Measurements from ENCODE around the gene CLDND1. TPM values are rescaled to one million over a fixed set of nuclear protein-coding genes. Genes with fewer than 3 reads are reported as not detected.

CLDND1 gene
- total RNA-seq, 2 experiments from 2014 or later: 168 to 185 TPM

- intact Hi-C loops (cut with DNase I, micrococcal nuclease): no loop called here
- POLR2A ChIA-PET: interaction anchor here (1.0 to 2.3 kb wide), 4 partner anchors 10 to 23 kb away, joined by 4 to 13 read pairs (median 6); partner anchors contain the start of gene CLDND1
- no peaks in the 10 kb centered on the region for H3K36me3 ChIP-seq (ENCODE audit: insufficient read depth, low read length)
- no peaks in the 10 kb centered on the region for H3K4me1 ChIP-seq (ENCODE audit: insufficient read depth, low read length)
- peaks cover 4% of the 10 kb centered on the region for H3K4me1 Mint-ChIP-seq (ENCODE audit: low read depth)
- peak in 2 of 14 experiments; percentile 51 to 60 for DNase-seq
- no peak for TF ChIP-seq CTCF (IDR thresholded peaks at IDR 0.05)
- no peaks in the 10 kb centered on the region for H3K36me3 Mint-ChIP-seq (ENCODE audit: low read depth)
- peak; percentile 56 for ATAC-seq (ENCODE audit: poor library complexity)
- H3K27ac Mint-ChIP-seq: peak overlapping the region; percentile 5
- H3K27me3 ChIP-seq (ENCODE audit: control insufficient read depth in 1 of 2, insufficient read depth in 2 of 2, low read length in 2 of 2): no peaks in the 10 kb centered on the region
- no peak overlapping the region for H3K27ac ChIP-seq (ENCODE audit: low read depth in 1 of 2, low read length in 2 of 2)
- CTCF ChIA-PET: no interaction called here
- H3K9me3 ChIP-seq (ENCODE audit: control insufficient read depth in 1 of 2, insufficient read depth in 1 of 2, low read length in 2 of 2): no peaks in the 10 kb centered on the region
- H3K4me3 Mint-ChIP-seq: no peak overlapping the region
- peak overlapping the region; percentile 5 for H3K4me3 ChIP-seq (ENCODE audit: low read length)
- no peaks in the 10 kb centered on the region for H3K27me3 Mint-ChIP-seq
- no peaks in the 10 kb centered on the region for H3K9me3 Mint-ChIP-seq
These were observed 23.2 kb upstream of the CLDND1 start for GRCh38 chr3:98545940-98546339.

- DNase-seq (no peak), ATAC-seq (ENCODE audit: poor library complexity) (no peak)
- H3K36me3 ChIP-seq (ENCODE audit: insufficient read depth, low read length): no peaks in the 10 kb centered on the region
- Mint-ChIP-seq H3K9me3 (no peaks in the 10 kb centered on the region), H3K4me3 (no peak overlapping the region), H3K4me1 (ENCODE audit: low read depth) (peaks cover 11% of the 10 kb centered on the region), H3K27me3 (no peaks in the 10 kb centered on the region), H3K36me3 (ENCODE audit: low read depth) (no peaks in the 10 kb centered on the region), H3K27ac (no peak overlapping the region)
- no peak for TF ChIP-seq CTCF (IDR thresholded peaks at IDR 0.05)
- ChIA-PET CTCF (interaction anchor here (0.7 to 2.1 kb wide), 2 partner anchors 10 to 22 kb away, joined by 3 to 6 read pairs; partner anchors contain the start of gene GPR15), POLR2A (interaction anchor here (0.9 kb wide), 1 partner anchor 13 kb away, joined by 3 read pairs; no protein-coding TSS in a partner anchor)
- no peaks in the 10 kb centered on the region for H3K4me1 ChIP-seq (ENCODE audit: insufficient read depth, low read length)
- intact Hi-C loops (cut with DNase I, micrococcal nuclease): no loop called here
- H3K27ac ChIP-seq (ENCODE audit: low read depth in 1 of 2, low read length in 2 of 2): no peak overlapping the region
- no peaks in the 10 kb centered on the region for H3K27me3 ChIP-seq (ENCODE audit: control insufficient read depth in 1 of 2, insufficient read depth in 2 of 2, low read length in 2 of 2)
- H3K9me3 ChIP-seq (ENCODE audit: control insufficient read depth in 1 of 2, insufficient read depth in 1 of 2, low read length in 2 of 2): no peaks in the 10 kb centered on the region
- H3K4me3 ChIP-seq (ENCODE audit: low read length): no peak overlapping the region
These were observed 19.9 kb upstream of the CLDND1 start for GRCh38 chr3:98542623-98543022.

GRCh38 chr3:98541695-98542094 lies 19.0 kb upstream of the CLDND1 start:
- Mint-ChIP-seq H3K27me3 (no peaks in the 10 kb centered on the region), H3K4me3 (no peak overlapping the region), H3K9me3 (no peaks in the 10 kb centered on the region), H3K4me1 (ENCODE audit: low read depth) (peaks cover 11% of the 10 kb centered on the region), H3K36me3 (ENCODE audit: low read depth) (no peaks in the 10 kb centered on the region), H3K27ac (no peak overlapping the region)
- Histone ChIP-seq H3K27me3 (ENCODE audit: control insufficient read depth in 1 of 2, insufficient read depth in 2 of 2, low read length in 2 of 2) (no peaks in the 10 kb centered on the region), H3K9me3 (ENCODE audit: control insufficient read depth in 1 of 2, insufficient read depth in 1 of 2, low read length in 2 of 2) (no peaks in the 10 kb centered on the region), H3K4me1 (ENCODE audit: insufficient read depth, low read length) (no peaks in the 10 kb centered on the region), H3K27ac (ENCODE audit: low read depth in 1 of 2, low read length in 2 of 2) (no peak overlapping the region), H3K4me3 (ENCODE audit: low read length) (no peak overlapping the region), H3K36me3 (ENCODE audit: insufficient read depth, low read length) (no peaks in the 10 kb centered on the region)
- TF ChIP-seq CTCF (IDR thresholded peaks at IDR 0.05): no peak
- ATAC-seq (ENCODE audit: poor library complexity) (no peak), DNase-seq (no peak)
- ChIA-PET CTCF (interaction anchor here (0.7 to 2.1 kb wide), 3 partner anchors 9 to 23 kb away, joined by 3 to 6 read pairs (median 3); partner anchors contain the start of gene GPR15), POLR2A (interaction anchor here (1.1 to 2.5 kb wide), 2 partner anchors 18 to 22 kb away, joined by 6 to 7 read pairs; partner anchors contain the start of gene CLDND1)
- intact Hi-C loops (cut with DNase I, micrococcal nuclease): no loop called here
